H1 (cell line): ENCODE data around the gene NUDC. TPM values are rescaled to one million over a fixed set of nuclear protein-coding genes. Genes with fewer than 3 reads are reported as not detected.

Source experiments
- POLR2A ChIP-seq, 2 experiments: IDR thresholded peaks; 1 replicate in 1 of 2; 2 replicates in 1 of 2; pipeline ENCODE4 v1.6.1; 2011; ENCODE audit warnings: low read depth in 2 of 2, low read length in 2 of 2, mild to moderate bottlenecking in 2 of 2; ENCODE audit errors: control extremely low read depth in 1 of 2
- polyA plus RNA-seq, 7 experiments: library from polyadenylated mRNA; depleted of rRNA in 3 of 7; stranded (reverse) in 5 of 7; unstranded in 2 of 7; fragments of >200 nt in 5 of 7; fragments of 200-250 nt in 2 of 7; gene quantifications; 1 replicate in 5 of 7; 2 replicates in 1 of 7; 4 replicates in 1 of 7; pipeline versions ENCODE4 v1.2.1 to v1.2.3, GENCODE V29; 2011 to 2013; ENCODE audit warnings: missing spikeins in 2 of 7, mixed read lengths in 2 of 7
- total RNA-seq: library from RNA; stranded (reverse); fragmentation: NEBNext Ultra II Directional; extraction: Animal tissue kit (Norgen Biotek cat#: 25700); gene quantifications from 2 replicates; pipeline ENCODE4 v1.2.1, GENCODE V29; 2021
- TF ChIP-seq, protein P1 (sequence below): IDR thresholded peaks from 2 replicates; pipeline ENCODE4 v1.6.1; 2011; ENCODE audit warnings: low read depth, mild to moderate bottlenecking, low read length; ENCODE audit not compliant: insufficient read depth

NUDC gene
- total and polyA plus RNA-seq, 2 of the 8 experiments (the other 6 are each of a cell fraction or from before 2014, with no cell fraction given) = 43.2 to 131 TPM

DNA sequence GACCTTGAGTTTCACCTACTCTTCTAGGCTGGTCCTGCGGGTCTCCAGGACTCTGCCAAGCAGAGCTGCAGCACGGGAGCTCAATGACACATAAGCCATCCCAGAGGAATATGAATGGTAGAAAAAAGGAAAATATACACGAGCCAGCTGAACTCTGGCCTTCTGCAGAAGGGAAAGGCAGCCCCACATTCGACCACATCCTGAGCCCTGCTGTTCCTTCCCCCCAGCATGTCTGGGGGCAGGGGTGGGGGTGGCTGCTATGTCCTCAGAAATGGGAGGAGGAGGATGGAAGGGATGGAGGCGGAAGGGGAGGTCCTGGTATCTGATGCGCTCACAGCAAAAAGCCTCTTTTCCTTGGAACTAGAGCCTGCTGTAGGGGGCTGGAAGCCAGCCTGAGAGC is 50.8 kb downstream of the NUDC start (continued):
- TF ChIP-seq, protein P1, sequence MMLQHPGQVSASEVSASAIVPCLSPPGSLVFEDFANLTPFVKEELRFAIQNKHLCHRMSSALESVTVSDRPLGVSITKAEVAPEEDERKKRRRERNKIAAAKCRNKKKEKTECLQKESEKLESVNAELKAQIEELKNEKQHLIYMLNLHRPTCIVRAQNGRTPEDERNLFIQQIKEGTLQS = no peak
- TF ChIP-seq POLR2A (IDR thresholded peaks at IDR 0.05; ENCODE audit: control extremely low read depth in 1 of 2, low read depth in 2 of 2, low read length in 2 of 2) = no peak
